Anterior cingulate cortex (tissue), 58 donors: ENCODE measurements around the gene NUDT14.

Experiments used
- DNase-seq, 58 donors: peaks; one replicate each; lab custom pipeline; 2025; lab: John Stamatoyannopoulos, UW

Gene NUDT14

GRCh38 chr14:105178069-105178867 lies 2.8 kb downstream of the NUDT14 start:
- no peak for DNase-seq

GRCh38 chr14:105177082-105177481 lies 4.0 kb downstream of the NUDT14 start:
- DNase-seq = no peak

- peak in 1 of 58 donors; percentile 32 for DNase-seq
Measured at GRCh38 chr14:105176513-105176912, 4.6 kb downstream of the NUDT14 start.

GRCh38 chr14:105173901-105174894 lies 6.9 kb downstream of the NUDT14 start:
- no peak for DNase-seq

GRCh38 chr14:105173145-105173544 lies 8.0 kb downstream of the NUDT14 start:
- DNase-seq = no peak

GRCh38 chr14:105172476-105172875 lies 8.6 kb downstream of the NUDT14 start:
- no peak for DNase-seq

- no peak for DNase-seq
Measured at GRCh38 chr14:105171004-105171673, 10.0 kb downstream of the NUDT14 start.

GRCh38 chr14:105169776-105170655 lies 11.1 kb downstream of the NUDT14 start:
- DNase-seq = no peak

GRCh38 chr14:105168979-105169507 lies 12.1 kb downstream of the NUDT14 start:
- DNase-seq = peak in 11 of 58 donors; percentile 23 to 54 (median 36)

GRCh38 chr14:105168496-105168978 lies 12.6 kb downstream of the NUDT14 start, which contains the start of gene JAG2:
Gene JAG2 (minus strand): TSS chr14:105168776. CDS start chr14:105168420, 356 bp downstream.
- DNase-seq = peak in 32 of 58 donors; percentile 11 to 73 (median 32)

- DNase-seq = no peak
Measured at GRCh38 chr14:105168093-105168420, 13.1 kb downstream of the NUDT14 start.

GRCh38 chr14:105167303-105168092 lies 13.6 kb downstream of the NUDT14 start:
- no peak for DNase-seq

- DNase-seq = no peak
Measured at GRCh38 chr14:105166571-105167302, 14.4 kb downstream of the NUDT14 start.

GRCh38 chr14:105165761-105166485 lies 15.2 kb downstream of the NUDT14 start:
- DNase-seq = no peak

- no peak for DNase-seq
Measured at GRCh38 chr14:105165134-105165704, 15.9 kb downstream of the NUDT14 start.

- DNase-seq = no peak
Measured at GRCh38 chr14:105163040-105163742, 17.9 kb downstream of the NUDT14 start.
